Fibroblast of the aortic adventitia (primary cell): ENCODE measurements around the gene SLC23A2. TPM values are rescaled to one million over a fixed set of nuclear protein-coding genes. Genes with fewer than 3 reads are reported as not detected.

Experiments
- DNase-seq: peaks from one replicate; pipeline ENCODE4 v3.0.0-alpha.2; 2010; ENCODE audit warnings: low read depth
- H3K4me3 ChIP-seq: 2 replicates; pipeline ENCODE4 v1.5.1; 2011; ENCODE audit warnings: low read depth, mild to moderate bottlenecking, control low read depth, low read length, moderate library complexity
- CTCF ChIP-seq: IDR thresholded peaks from 2 replicates; pipeline ENCODE4 v1.5.1; 2011; ENCODE audit warnings: mild to moderate bottlenecking, low read length, control low read depth, inconsistent platforms; ENCODE audit not compliant: insufficient read depth
- total RNA-seq: library from RNA; depleted of rRNA; stranded (reverse); fragments of >200 nt; gene quantifications from 2 replicates; pipeline ENCODE4 v1.2.3, GENCODE V29; 2012; ENCODE audit warnings: low replicate concordance

Gene SLC23A2
- total RNA-seq, 1 donor = 24.6 TPM

DNA sequence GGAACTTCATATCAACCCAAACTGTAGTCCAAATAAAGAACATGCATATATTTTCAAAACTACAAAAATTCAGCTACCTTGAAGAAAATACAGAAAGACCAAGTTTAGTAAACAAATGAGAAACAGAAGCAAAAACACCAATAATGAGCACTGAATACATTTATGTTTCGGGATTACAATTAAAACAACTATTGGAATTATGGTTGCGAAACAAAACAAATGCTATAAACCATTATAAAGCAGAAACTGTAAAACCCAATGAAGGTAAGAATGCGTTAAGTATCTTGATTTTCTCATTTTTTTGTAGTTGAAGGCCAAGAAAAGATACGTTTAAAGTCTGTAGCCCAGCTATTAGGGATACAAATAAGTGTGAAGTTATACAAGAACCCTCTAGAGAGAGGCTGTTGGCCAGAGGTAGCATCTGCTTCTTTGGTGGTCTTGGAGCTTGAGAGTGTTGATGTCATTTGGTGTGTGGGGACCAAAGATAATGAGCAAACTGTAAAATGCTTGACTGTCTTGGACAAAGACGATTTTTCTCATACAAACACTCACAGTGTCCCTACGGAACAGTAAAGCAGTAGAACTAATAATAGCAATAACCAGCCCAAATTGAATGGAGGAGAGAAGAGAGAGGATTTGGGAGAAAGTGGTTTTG, 168.1 kb downstream of the SLC23A2 start:
- no peak for DNase-seq
- H3K4me3 ChIP-seq = no peak overlapping the region
- TF ChIP-seq CTCF = no peak

DNA sequence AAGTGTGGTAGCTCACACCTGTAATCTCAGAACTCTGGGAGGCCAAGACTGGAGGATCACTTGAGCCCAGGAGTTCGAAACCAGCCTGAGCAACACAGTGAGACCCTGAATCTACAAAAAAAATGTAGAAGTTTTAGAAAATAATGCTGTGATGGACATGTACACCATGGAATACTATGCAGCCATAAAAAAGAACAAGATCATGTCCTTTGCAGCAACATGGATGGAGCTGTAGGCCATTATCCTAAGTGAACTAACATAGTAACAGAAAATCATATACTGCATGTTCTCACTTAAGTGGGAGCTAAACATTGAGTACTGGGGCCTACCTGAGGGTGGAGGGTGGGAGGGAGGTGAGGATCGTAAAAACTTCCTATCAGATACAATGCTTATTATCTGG, 168.8 kb downstream of the SLC23A2 start:
- TF ChIP-seq CTCF = no peak
- no peak for DNase-seq

GRCh38 chr20:4830696-4831095, 170.6 kb downstream of the SLC23A2 start:
- DNase-seq = no peak
- TF ChIP-seq CTCF = no peak

More for the DNA sequence above, 168.8 kb downstream of the SLC23A2 start:
- no peak overlapping the region for H3K4me3 ChIP-seq

GRCh38 chr20:4830259-4830658, 171.1 kb downstream of the SLC23A2 start:
- no peak overlapping the region for H3K4me3 ChIP-seq
- no peak for DNase-seq
- TF ChIP-seq CTCF = no peak

More at GRCh38 chr20:4830696-4831095, 170.6 kb downstream of the SLC23A2 start:
- H3K4me3 ChIP-seq = no peak overlapping the region

DNA sequence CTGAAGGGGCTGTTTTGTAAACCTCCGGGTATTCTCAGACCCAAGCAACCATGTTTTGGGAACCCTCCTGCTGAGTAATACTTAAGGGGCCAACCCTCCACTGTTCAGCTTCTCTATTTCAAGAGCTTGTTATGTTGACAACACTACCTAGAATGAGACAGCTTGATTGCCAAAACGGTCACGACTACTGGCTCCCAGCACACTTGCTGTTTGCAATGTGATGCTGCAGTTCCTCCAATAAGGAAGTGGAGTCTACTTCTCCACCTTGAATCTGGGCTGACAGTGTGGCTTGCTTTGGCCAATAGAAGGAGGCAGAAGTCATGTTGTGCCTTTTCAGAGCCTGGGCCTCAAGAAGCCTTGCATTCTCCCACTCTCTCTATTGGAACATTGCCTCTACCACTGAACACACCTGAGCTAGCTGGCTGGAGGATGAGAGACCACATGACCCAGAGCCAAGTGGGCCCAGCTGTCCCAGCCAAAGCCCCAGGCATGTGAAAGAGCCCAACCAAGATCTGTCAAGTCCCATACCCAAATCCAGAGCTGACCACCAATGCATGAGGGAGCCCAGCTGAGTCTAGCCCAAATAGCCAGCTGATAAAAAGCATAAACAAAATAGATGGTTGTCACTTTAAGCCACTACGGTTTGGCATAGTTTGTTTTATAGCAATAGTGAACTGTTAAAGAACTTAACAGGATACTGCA, 171.6 kb downstream of the SLC23A2 start:
- no peak for TF ChIP-seq CTCF
- no peak for DNase-seq
- H3K4me3 ChIP-seq = no peak overlapping the region

- H3K4me3 ChIP-seq = no peak overlapping the region
- TF ChIP-seq CTCF = no peak
- DNase-seq = peak; percentile 48
Observed at GRCh38 chr20:4828830-4829513, 172.3 kb downstream of the SLC23A2 start.
